Measurements from ENCODE around the gene KDM5C.

Gene KDM5C

GRCh38 chrX:53257166-53257565 lies 32.2 kb upstream of the KDM5C start:
- peak overlapping the region; percentile 26; the same call in 1 of the 2 replicates for H3K9ac ChIP-seq (ENCODE audit: low read depth, low read length)
- no peaks in the 10 kb centered on the region for H3K36me3 ChIP-seq (ENCODE audit: insufficient read depth, low read length)
- no peaks in the 10 kb centered on the region for H3K9me3 ChIP-seq (ENCODE audit: control insufficient read depth, insufficient read depth, low read length)
- H3K4me1 ChIP-seq (ENCODE audit: insufficient read depth, low read length), result peaks cover 12% of the 10 kb centered on the region; the same call in 1 of the 2 replicates

GRCh38 chrX:53256446-53257041 lies 31.5 kb upstream of the KDM5C start:
- H3K4me1 ChIP-seq (ENCODE audit: insufficient read depth, low read length), result peaks cover 12% of the 10 kb centered on the region; the same call in 1 of the 2 replicates
- H3K9ac ChIP-seq (ENCODE audit: low read depth, low read length), result peak overlapping the region; percentile 26; the same call in 1 of the 2 replicates
- no peaks in the 10 kb centered on the region for H3K36me3 ChIP-seq (ENCODE audit: insufficient read depth, low read length)
- no peaks in the 10 kb centered on the region for H3K9me3 ChIP-seq (ENCODE audit: control insufficient read depth, insufficient read depth, low read length)

- no peaks in the 10 kb centered on the region for H3K9me3 ChIP-seq (ENCODE audit: control insufficient read depth, insufficient read depth, low read length)
- H3K36me3 ChIP-seq (ENCODE audit: insufficient read depth, low read length), result no peaks in the 10 kb centered on the region
- H3K4me1 ChIP-seq (ENCODE audit: insufficient read depth, low read length), result peaks cover 16% of the 10 kb centered on the region; the same call in 1 of the 2 replicates
- H3K9ac ChIP-seq (ENCODE audit: low read depth, low read length), result peak overlapping the region; percentile 26; the same call in 1 of the 2 replicates
Measured at GRCh38 chrX:53255738-53256191, 30.8 kb upstream of the KDM5C start.

- no peaks in the 10 kb centered on the region for H3K36me3 ChIP-seq (ENCODE audit: insufficient read depth, low read length)
- H3K9ac ChIP-seq (ENCODE audit: low read depth, low read length), result no peak overlapping the region
- H3K9me3 ChIP-seq (ENCODE audit: control insufficient read depth, insufficient read depth, low read length), result no peaks in the 10 kb centered on the region
- peaks cover 16% of the 10 kb centered on the region; the same call in 1 of the 2 replicates for H3K4me1 ChIP-seq (ENCODE audit: insufficient read depth, low read length)
Measured at GRCh38 chrX:53254570-53255461, 29.8 kb upstream of the KDM5C start.

GRCh38 chrX:53253293-53254020 lies 28.4 kb upstream of the KDM5C start:
- no peaks in the 10 kb centered on the region for H3K9me3 ChIP-seq (ENCODE audit: control insufficient read depth, insufficient read depth, low read length)
- no peaks in the 10 kb centered on the region for H3K36me3 ChIP-seq (ENCODE audit: insufficient read depth, low read length)
- peaks cover 16% of the 10 kb centered on the region; the same call in 1 of the 2 replicates for H3K4me1 ChIP-seq (ENCODE audit: insufficient read depth, low read length)
- H3K9ac ChIP-seq (ENCODE audit: low read depth, low read length), result no peak overlapping the region

- Histone ChIP-seq H3K4me1 (ENCODE audit: insufficient read depth, low read length) (peaks cover 8% of the 10 kb centered on the region; the same call in 1 of the 2 replicates), H3K36me3 (ENCODE audit: insufficient read depth, low read length) (no peaks in the 10 kb centered on the region; the same call in 1 of the 2 replicates), H3K9ac (ENCODE audit: low read depth, low read length) (no peak overlapping the region), H3K9me3 (ENCODE audit: control insufficient read depth, insufficient read depth, low read length) (no peaks in the 10 kb centered on the region)
Measured at GRCh38 chrX:53251307-53251706, 26.3 kb upstream of the KDM5C start.

GRCh38 chrX:53250556-53250955 lies 25.5 kb upstream of the KDM5C start:
- Histone ChIP-seq H3K36me3 (ENCODE audit: insufficient read depth, low read length) (no peaks in the 10 kb centered on the region; the same call in 1 of the 2 replicates), H3K9me3 (ENCODE audit: control insufficient read depth, insufficient read depth, low read length) (no peaks in the 10 kb centered on the region), H3K9ac (ENCODE audit: low read depth, low read length) (no peak overlapping the region), H3K4me1 (ENCODE audit: insufficient read depth, low read length) (peaks cover 4% of the 10 kb centered on the region; the same call in 1 of the 2 replicates)

- Histone ChIP-seq H3K36me3 (ENCODE audit: insufficient read depth, low read length) (no peaks in the 10 kb centered on the region; the same call in 1 of the 2 replicates), H3K4me1 (ENCODE audit: insufficient read depth, low read length) (peaks cover 4% of the 10 kb centered on the region; the same call in 1 of the 2 replicates), H3K9me3 (ENCODE audit: control insufficient read depth, insufficient read depth, low read length) (no peaks in the 10 kb centered on the region), H3K9ac (ENCODE audit: low read depth, low read length) (no peak overlapping the region)
Measured at GRCh38 chrX:53249408-53250042, 24.5 kb upstream of the KDM5C start.

- H3K9ac ChIP-seq (ENCODE audit: low read depth, low read length), result no peak overlapping the region
- H3K9me3 ChIP-seq (ENCODE audit: control insufficient read depth, insufficient read depth, low read length), result no peaks in the 10 kb centered on the region
- H3K4me1 ChIP-seq (ENCODE audit: insufficient read depth, low read length), result peaks cover 4% of the 10 kb centered on the region; the same call in 1 of the 2 replicates
Measured at GRCh38 chrX:53247928-53248327, 22.9 kb upstream of the KDM5C start.

GRCh38 chrX:53246231-53246630 lies 21.2 kb upstream of the KDM5C start:
- H3K36me3 ChIP-seq (ENCODE audit: insufficient read depth, low read length), result peaks cover 2% of the 10 kb centered on the region
- H3K9me3 ChIP-seq (ENCODE audit: control insufficient read depth, insufficient read depth, low read length), result no peaks in the 10 kb centered on the region
- no peak overlapping the region for H3K9ac ChIP-seq (ENCODE audit: low read depth, low read length)
- peaks cover under 1% of the 10 kb centered on the region; the same call in 1 of the 2 replicates for H3K4me1 ChIP-seq (ENCODE audit: insufficient read depth, low read length)

More at GRCh38 chrX:53247928-53248327, 22.9 kb upstream of the KDM5C start:
- no peaks in the 10 kb centered on the region; the same call in 1 of the 2 replicates for H3K36me3 ChIP-seq (ENCODE audit: insufficient read depth, low read length)

GRCh38 chrX:53244610-53245009 lies 19.6 kb upstream of the KDM5C start:
- Histone ChIP-seq H3K36me3 (ENCODE audit: insufficient read depth, low read length) (peaks cover 2% of the 10 kb centered on the region), H3K4me1 (ENCODE audit: insufficient read depth, low read length) (no peaks in the 10 kb centered on the region), H3K9me3 (ENCODE audit: control insufficient read depth, insufficient read depth, low read length) (no peaks in the 10 kb centered on the region), H3K9ac (ENCODE audit: low read depth, low read length) (no peak overlapping the region)

- Histone ChIP-seq H3K4me1 (ENCODE audit: insufficient read depth, low read length) (no peaks in the 10 kb centered on the region), H3K36me3 (ENCODE audit: insufficient read depth, low read length) (peaks cover 2% of the 10 kb centered on the region), H3K9me3 (ENCODE audit: control insufficient read depth, insufficient read depth, low read length) (no peaks in the 10 kb centered on the region), H3K9ac (ENCODE audit: low read depth, low read length) (no peak overlapping the region)
Measured at GRCh38 chrX:53242310-53242709, 17.3 kb upstream of the KDM5C start.

- H3K9ac ChIP-seq (ENCODE audit: low read depth, low read length), result no peak overlapping the region
- H3K36me3 ChIP-seq (ENCODE audit: insufficient read depth, low read length), result peaks cover 2% of the 10 kb centered on the region; the same call in 1 of the 2 replicates
- H3K9me3 ChIP-seq (ENCODE audit: control insufficient read depth, insufficient read depth, low read length), result no peaks in the 10 kb centered on the region
- H3K4me1 ChIP-seq (ENCODE audit: insufficient read depth, low read length), result no peaks in the 10 kb centered on the region
Measured at GRCh38 chrX:53241558-53241957, 16.6 kb upstream of the KDM5C start.

All from ES-I3 (cell line).